NB4 (cell line): ENCODE results near the gene ELSPBP1.

Experiments
- MYC ChIP-seq: IDR thresholded peaks from 2 replicates; pipeline ENCODE4 v1.6.1; 2011; ENCODE audit warnings: low read depth, low read length
- POLR2A ChIP-seq: IDR thresholded peaks from 2 replicates; pipeline ENCODE4 v1.6.1; 2011; ENCODE audit warnings: mild to moderate bottlenecking; ENCODE audit not compliant: insufficient read length; ENCODE audit errors: extremely low read depth
- TF ChIP-seq, protein P1 (sequence below): IDR thresholded peaks from one replicate; pipeline ENCODE4 v1.5.1; 2012; ENCODE audit warnings: low read depth, low read length
- TF ChIP-seq, protein P2 (sequence below): IDR thresholded peaks from 2 replicates; pipeline ENCODE4 v1.6.1; 2011; ENCODE audit warnings: low read depth, low read length

DNA sequence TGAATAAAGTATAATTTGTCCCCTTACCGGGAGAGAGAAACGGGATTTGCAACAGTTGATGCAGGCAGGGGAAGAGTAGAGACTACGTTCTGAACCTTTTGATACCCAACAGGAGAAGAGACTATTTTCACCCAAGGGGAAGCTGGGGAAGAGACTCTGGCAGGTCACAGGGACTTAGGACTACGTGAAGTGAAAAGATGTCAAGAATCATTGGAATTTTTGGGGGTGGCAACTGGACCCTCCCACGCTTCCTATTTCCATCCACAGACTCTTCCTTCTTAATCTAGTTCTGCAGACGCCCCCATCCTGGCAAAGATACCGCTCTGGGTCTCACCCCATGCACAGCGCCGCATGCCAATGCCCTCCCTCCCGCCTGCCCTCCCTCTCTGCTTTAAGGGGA, 35.6 kb downstream of the ELSPBP1 start:
- TF ChIP-seq, protein P1, sequence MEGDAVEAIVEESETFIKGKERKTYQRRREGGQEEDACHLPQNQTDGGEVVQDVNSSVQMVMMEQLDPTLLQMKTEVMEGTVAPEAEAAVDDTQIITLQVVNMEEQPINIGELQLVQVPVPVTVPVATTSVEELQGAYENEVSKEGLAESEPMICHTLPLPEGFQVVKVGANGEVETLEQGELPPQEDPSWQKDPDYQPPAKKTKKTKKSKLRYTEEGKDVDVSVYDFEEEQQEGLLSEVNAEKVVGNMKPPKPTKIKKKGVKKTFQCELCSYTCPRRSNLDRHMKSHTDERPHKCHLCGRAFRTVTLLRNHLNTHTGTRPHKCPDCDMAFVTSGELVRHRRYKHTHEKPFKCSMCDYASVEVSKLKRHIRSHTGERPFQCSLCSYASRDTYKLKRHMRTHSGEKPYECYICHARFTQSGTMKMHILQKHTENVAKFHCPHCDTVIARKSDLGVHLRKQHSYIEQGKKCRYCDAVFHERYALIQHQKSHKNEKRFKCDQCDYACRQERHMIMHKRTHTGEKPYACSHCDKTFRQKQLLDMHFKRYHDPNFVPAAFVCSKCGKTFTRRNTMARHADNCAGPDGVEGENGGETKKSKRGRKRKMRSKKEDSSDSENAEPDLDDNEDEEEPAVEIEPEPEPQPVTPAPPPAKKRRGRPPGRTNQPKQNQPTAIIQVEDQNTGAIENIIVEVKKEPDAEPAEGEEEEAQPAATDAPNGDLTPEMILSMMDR, result no peak
- TF ChIP-seq POLR2A (no peak), MYC (no peak)
- TF ChIP-seq, protein P2, sequence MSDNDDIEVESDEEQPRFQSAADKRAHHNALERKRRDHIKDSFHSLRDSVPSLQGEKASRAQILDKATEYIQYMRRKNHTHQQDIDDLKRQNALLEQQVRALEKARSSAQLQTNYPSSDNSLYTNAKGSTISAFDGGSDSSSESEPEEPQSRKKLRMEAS, result no peak
